Liver (tissue), 9 donors: ENCODE data around the gene SHC1. TPM values are rescaled to one million over a fixed set of nuclear protein-coding genes. Genes with fewer than 3 reads are reported as not detected.

Experiments used
- DNase-seq: peaks from one replicate; pipeline ENCODE4 v3.0.0-alpha.2; 2017; ENCODE audit warnings: low spot score
- H3K27ac ChIP-seq, 2 donors: one replicate each; pipeline ENCODE4 v1.7.0; 2013; ENCODE audit warnings: inconsistent platforms in 2 of 2, low read length in 2 of 2, control low read depth in 1 of 2, low read depth in 1 of 2, mild to moderate bottlenecking in 1 of 2
- H3K27me3 ChIP-seq, 4 donors: one replicate each; pipeline versions ENCODE4 v1.6.1 to v1.7.0; 2013; ENCODE audit warnings: low read length in 3 of 4, inconsistent platforms in 1 of 4, mild to moderate bottlenecking in 1 of 4, moderate library complexity in 1 of 4; ENCODE audit not compliant: control insufficient read depth in 4 of 4, insufficient read depth in 4 of 4
- H3K36me3 ChIP-seq, 4 donors: one replicate each; pipeline versions ENCODE4 v1.6.1 to v1.7.0; 2013; ENCODE audit warnings: low read length in 3 of 4, mild to moderate bottlenecking in 3 of 4, low read depth in 1 of 4, moderate library complexity in 1 of 4; ENCODE audit not compliant: control insufficient read depth in 4 of 4, insufficient read depth in 3 of 4
- H3K4me1 ChIP-seq, 4 donors: one replicate each; pipeline versions ENCODE4 v1.6.1 to v1.7.0; 2013; ENCODE audit warnings: low read length in 3 of 4, mild to moderate bottlenecking in 3 of 4, moderate library complexity in 1 of 4; ENCODE audit not compliant: control insufficient read depth in 4 of 4, insufficient read depth in 4 of 4
- H3K4me3 ChIP-seq, 3 donors: one replicate each; pipeline versions ENCODE4 v1.6.1 to v1.7.0; 2013; ENCODE audit warnings: low read length in 3 of 3, control low read depth in 1 of 3, low read depth in 1 of 3, mild to moderate bottlenecking in 1 of 3
- H3K9ac ChIP-seq, 2 donors: one replicate each; pipeline ENCODE4 v1.7.0; 2013; ENCODE audit warnings: low read length in 2 of 2, mild to moderate bottlenecking in 2 of 2, moderate library complexity in 2 of 2, control low read depth in 1 of 2, low read depth in 1 of 2
- H3K9me3 ChIP-seq, 4 donors: one replicate each; pipeline versions ENCODE4 v1.6.1 to v1.7.0; 2013; ENCODE audit warnings: low read length in 3 of 4; ENCODE audit not compliant: control insufficient read depth in 4 of 4
- ATF3 ChIP-seq: IDR thresholded peaks from 2 replicates; pipeline ENCODE4 v1.6.1; 2016; ENCODE audit warnings: antibody characterized with exemption
- EGR1 ChIP-seq, 2 donors: IDR thresholded peaks; 2 replicates each; pipeline ENCODE4 v1.6.1; 2016 to 2018; ENCODE audit warnings: antibody characterized with exemption in 2 of 2, low read depth in 2 of 2
- FOXA1 ChIP-seq: IDR thresholded peaks from 2 replicates; pipeline ENCODE4 v1.6.1; 2016; ENCODE audit warnings: antibody characterized with exemption
- FOXA2 ChIP-seq: IDR thresholded peaks from 2 replicates; pipeline ENCODE4 v1.6.1; 2016; ENCODE audit warnings: antibody characterized with exemption
- GABPA ChIP-seq, 2 donors: IDR thresholded peaks in 1 of 2; conservative IDR thresholded peaks in 1 of 2; 2 replicates each; pipeline ENCODE4 v1.6.1; 2016; ENCODE audit warnings: antibody characterized with exemption in 2 of 2, mild to moderate bottlenecking in 1 of 2, moderate library complexity in 1 of 2
- HNF4A ChIP-seq, 2 donors: conservative IDR thresholded peaks; 2 replicates each; pipeline ENCODE4 v1.6.1; 2016; ENCODE audit warnings: antibody characterized with exemption in 2 of 2, mild to moderate bottlenecking in 2 of 2
- HNF4G ChIP-seq: IDR thresholded peaks from 2 replicates; pipeline ENCODE4 v1.6.1; 2016; ENCODE audit warnings: antibody characterized with exemption
- JUND ChIP-seq, 2 donors: IDR thresholded peaks; 2 replicates each; pipeline ENCODE4 v1.6.1; 2016; ENCODE audit warnings: antibody characterized with exemption in 2 of 2
- NR2F2 ChIP-seq: IDR thresholded peaks from 2 replicates; pipeline ENCODE4 v1.6.1; 2016; ENCODE audit warnings: antibody characterized with exemption
- RAD21 ChIP-seq, 2 donors: IDR thresholded peaks; 2 replicates each; pipeline ENCODE4 v1.6.1; 2016; ENCODE audit warnings: antibody characterized with exemption in 2 of 2, mild to moderate bottlenecking in 2 of 2
- REST ChIP-seq: IDR thresholded peaks from 2 replicates; pipeline ENCODE4 v1.6.1; 2016; ENCODE audit warnings: antibody characterized with exemption, mild to moderate bottlenecking
- RXRA ChIP-seq, 2 donors: IDR thresholded peaks; 2 replicates each; pipeline ENCODE4 v1.6.1; 2017 to 2018; ENCODE audit warnings: antibody characterized with exemption in 2 of 2, mild to moderate bottlenecking in 1 of 2
- SP1 ChIP-seq: IDR thresholded peaks from 2 replicates; pipeline ENCODE4 v1.6.1; 2018; ENCODE audit warnings: antibody characterized with exemption, mild to moderate bottlenecking
- TAF1 ChIP-seq: conservative IDR thresholded peaks from 2 replicates; pipeline ENCODE4 v1.6.1; 2016; ENCODE audit warnings: antibody characterized with exemption, mild to moderate bottlenecking
- YY1 ChIP-seq: IDR thresholded peaks from 2 replicates; pipeline ENCODE4 v1.6.1; 2016; ENCODE audit warnings: antibody characterized with exemption, mild to moderate bottlenecking
- ZBTB33 ChIP-seq: IDR thresholded peaks from 2 replicates; pipeline ENCODE4 v1.6.1; 2016; ENCODE audit warnings: antibody characterized with exemption
- WGBS: extraction: QIAGEN DNeasy Blood & Tissue Kit; methylation state at CpG from one replicate; pipeline ENCODE4 v1.1.7; 2013; 5-methylcytosine and 5-hydroxymethylcytosine counted together
- polyA plus RNA-seq, 2 donors: library from polyadenylated mRNA; stranded (reverse) in 1 of 2; unstranded in 1 of 2; fragments of 200-250 nt in 1 of 2; fragments of >200 nt in 1 of 2; fragmentation: Nextera tagmentation in 1 of 2; extraction: Ambion mirVana in 1 of 2; gene quantifications; one replicate each; pipeline versions ENCODE4 v1.2.1 to v1.2.3, GENCODE V29; 2013 to 2015
- total RNA-seq, 2 donors: library from RNA; depleted of rRNA; stranded (reverse); fragments of >200 nt; gene quantifications; one replicate each; pipeline ENCODE4 v1.2.3, GENCODE V29; 2014
- TF ChIP-seq, protein P1 (sequence below): IDR thresholded peaks from 2 replicates; pipeline ENCODE4 v1.6.1; 2016; ENCODE audit warnings: antibody characterized with exemption
- TF ChIP-seq, protein P2 (sequence below): fragments of 150-350 bp; IDR thresholded peaks from 2 replicates; pipeline ENCODE4 v1.5.1; 2017; ENCODE audit warnings: improper control_type of control experiment, low read depth, low read length; ENCODE audit not compliant: missing input control
- donor health status: healthy.
- donor health status: healthy.
- donor health status: healthy.
- donor health status: healthy.
- donor health status: healthy.

SHC1 gene
- total and polyA plus RNA-seq, 4 donors: 27.2 to 65.5 (median 58.0) TPM

- H3K4me1 ChIP-seq: peaks cover 13 to 48% (median 39%) of the 10 kb centered on the region in 4 donors
- H3K9ac ChIP-seq: peak overlapping the region; percentile 71 to 87
- no peaks in the 10 kb centered on the region for H3K27me3 ChIP-seq
- no peak for DNase-seq
- H3K4me3 ChIP-seq: peak overlapping the region; percentile 73 to 74 (median 73)
- TF ChIP-seq, protein P1, sequence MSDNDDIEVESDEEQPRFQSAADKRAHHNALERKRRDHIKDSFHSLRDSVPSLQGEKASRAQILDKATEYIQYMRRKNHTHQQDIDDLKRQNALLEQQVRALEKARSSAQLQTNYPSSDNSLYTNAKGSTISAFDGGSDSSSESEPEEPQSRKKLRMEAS: no peak
- no peak for TF ChIP-seq GABPA (IDR thresholded peaks at IDR 0.05 in 1 of 2, conservative IDR thresholded peaks at IDR 0.05 in 1 of 2)
- TF ChIP-seq RAD21 (IDR thresholded peaks at IDR 0.05): no peak
- TF ChIP-seq, protein P2, sequence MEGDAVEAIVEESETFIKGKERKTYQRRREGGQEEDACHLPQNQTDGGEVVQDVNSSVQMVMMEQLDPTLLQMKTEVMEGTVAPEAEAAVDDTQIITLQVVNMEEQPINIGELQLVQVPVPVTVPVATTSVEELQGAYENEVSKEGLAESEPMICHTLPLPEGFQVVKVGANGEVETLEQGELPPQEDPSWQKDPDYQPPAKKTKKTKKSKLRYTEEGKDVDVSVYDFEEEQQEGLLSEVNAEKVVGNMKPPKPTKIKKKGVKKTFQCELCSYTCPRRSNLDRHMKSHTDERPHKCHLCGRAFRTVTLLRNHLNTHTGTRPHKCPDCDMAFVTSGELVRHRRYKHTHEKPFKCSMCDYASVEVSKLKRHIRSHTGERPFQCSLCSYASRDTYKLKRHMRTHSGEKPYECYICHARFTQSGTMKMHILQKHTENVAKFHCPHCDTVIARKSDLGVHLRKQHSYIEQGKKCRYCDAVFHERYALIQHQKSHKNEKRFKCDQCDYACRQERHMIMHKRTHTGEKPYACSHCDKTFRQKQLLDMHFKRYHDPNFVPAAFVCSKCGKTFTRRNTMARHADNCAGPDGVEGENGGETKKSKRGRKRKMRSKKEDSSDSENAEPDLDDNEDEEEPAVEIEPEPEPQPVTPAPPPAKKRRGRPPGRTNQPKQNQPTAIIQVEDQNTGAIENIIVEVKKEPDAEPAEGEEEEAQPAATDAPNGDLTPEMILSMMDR: no peak
- peak overlapping the region; percentile 96 to 97 for H3K27ac ChIP-seq
- no peaks in the 10 kb centered on the region for H3K36me3 ChIP-seq
- 0% methylated on average over 11 of the region's 11 CpGs for WGBS
- H3K9me3 ChIP-seq: no peaks in the 10 kb centered on the region
Observed at GRCh38 chr1:155001425-155001674, 30.8 kb upstream of the SHC1 start.

DNA sequence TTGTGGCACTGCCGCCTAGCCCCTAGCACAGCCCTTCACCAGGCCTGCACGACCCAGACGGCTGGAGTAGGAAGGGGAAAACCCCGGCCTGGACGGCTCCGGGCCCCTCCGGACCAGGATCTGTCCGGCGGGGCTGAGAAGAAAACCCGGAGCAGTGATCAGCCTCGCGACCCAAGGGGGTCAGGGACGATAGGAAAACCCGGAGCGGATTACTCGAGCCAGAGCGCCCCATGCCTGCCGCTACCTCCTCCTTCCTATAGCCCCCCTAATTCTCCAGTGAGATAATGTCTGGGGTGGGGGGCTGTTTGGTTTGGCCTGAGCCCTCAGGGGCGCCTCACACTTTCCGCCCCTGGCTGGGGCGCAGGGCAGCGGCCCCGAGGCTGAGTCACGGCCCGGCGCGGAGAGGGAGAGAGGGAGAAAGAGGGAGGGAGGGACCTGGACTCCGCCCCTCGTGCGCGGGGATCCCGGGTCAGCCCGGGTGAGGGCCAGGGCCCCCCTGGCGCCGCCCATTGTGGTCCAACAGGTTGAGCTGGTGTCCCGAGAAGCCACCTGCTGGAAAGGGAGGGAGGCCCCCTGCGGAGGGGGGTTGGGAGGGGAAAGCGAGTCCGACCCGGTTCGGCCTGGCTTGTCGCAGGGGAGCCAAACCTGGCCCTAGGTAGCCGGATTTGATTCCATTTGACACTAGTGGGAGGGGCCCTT is 30.3 kb upstream of the SHC1 start:
- TF ChIP-seq YY1 (peak; percentile 71), ATF3 (peak; percentile 73), GABPA (IDR thresholded peaks at IDR 0.05 in 1 of 2, conservative IDR thresholded peaks at IDR 0.05 in 1 of 2) (peak in 1 of 2 donors; percentile 36), ZBTB33 (peak; percentile 35), HNF4A (conservative IDR thresholded peaks at IDR 0.05) (peak; percentile 58 to 70), EGR1 (IDR thresholded peaks at IDR 0.05; ENCODE audit: low read depth in 2 of 2) (peak in 1 of 2 donors; percentile 7), FOXA1 (no peak), REST (peak; percentile 61), JUND (IDR thresholded peaks at IDR 0.05) (peak; percentile 87 to 88), TAF1 (peak; percentile 21), NR2F2 (peak; percentile 76), SP1 (peak; percentile 91), FOXA2 (no peak), RXRA (IDR thresholded peaks at IDR 0.05) (peak; percentile 81 to 93), HNF4G (peak; percentile 37), RAD21 (IDR thresholded peaks at IDR 0.05) (peak in 1 of 2 donors; percentile 13)
- TF ChIP-seq, protein P1: peak; percentile 36
- TF ChIP-seq, protein P2: no peak
- H3K9ac ChIP-seq: peak overlapping the region; percentile 71 to 87
- peak overlapping the region; percentile 73 to 74 (median 73) for H3K4me3 ChIP-seq
- peaks cover 10 to 46% (median 37%) of the 10 kb centered on the region in 4 donors for H3K4me1 ChIP-seq
- no peaks in the 10 kb centered on the region for H3K27me3 ChIP-seq
- H3K36me3 ChIP-seq: no peaks in the 10 kb centered on the region
- peak; percentile 85 for DNase-seq
- WGBS: under 1% methylated on average over 43 of the region's 43 CpGs
- no peaks in the 10 kb centered on the region for H3K9me3 ChIP-seq
- H3K27ac ChIP-seq: peak overlapping the region; percentile 96 to 97
